Renal pelvis (tissue), 4 donors: ENCODE data around the gene DNAAF3. TPM values are rescaled to one million over a fixed set of nuclear protein-coding genes. Genes with fewer than 3 reads are reported as not detected.
"Not testable (repeated sequence)": the region's sequence is repeated elsewhere in the genome, so short reads cannot be mapped to it uniquely, and the experiment has no call there.

Experiments used
- DNase-seq: peaks from one replicate; pipeline ENCODE4 v3.0.0-alpha.2; 2013
- polyA plus RNA-seq, 3 donors: library from polyadenylated mRNA; unstranded; fragments of 120-200 nt; gene quantifications; one replicate each; pipeline ENCODE4 v1.2.1, GENCODE V29; 2013; ENCODE audit not compliant: insufficient read length in 3 of 3

The DNAAF3 gene
- polyA plus RNA-seq, 3 donors = 6.7 to 11.7 (median 9.2) TPM

DNA sequence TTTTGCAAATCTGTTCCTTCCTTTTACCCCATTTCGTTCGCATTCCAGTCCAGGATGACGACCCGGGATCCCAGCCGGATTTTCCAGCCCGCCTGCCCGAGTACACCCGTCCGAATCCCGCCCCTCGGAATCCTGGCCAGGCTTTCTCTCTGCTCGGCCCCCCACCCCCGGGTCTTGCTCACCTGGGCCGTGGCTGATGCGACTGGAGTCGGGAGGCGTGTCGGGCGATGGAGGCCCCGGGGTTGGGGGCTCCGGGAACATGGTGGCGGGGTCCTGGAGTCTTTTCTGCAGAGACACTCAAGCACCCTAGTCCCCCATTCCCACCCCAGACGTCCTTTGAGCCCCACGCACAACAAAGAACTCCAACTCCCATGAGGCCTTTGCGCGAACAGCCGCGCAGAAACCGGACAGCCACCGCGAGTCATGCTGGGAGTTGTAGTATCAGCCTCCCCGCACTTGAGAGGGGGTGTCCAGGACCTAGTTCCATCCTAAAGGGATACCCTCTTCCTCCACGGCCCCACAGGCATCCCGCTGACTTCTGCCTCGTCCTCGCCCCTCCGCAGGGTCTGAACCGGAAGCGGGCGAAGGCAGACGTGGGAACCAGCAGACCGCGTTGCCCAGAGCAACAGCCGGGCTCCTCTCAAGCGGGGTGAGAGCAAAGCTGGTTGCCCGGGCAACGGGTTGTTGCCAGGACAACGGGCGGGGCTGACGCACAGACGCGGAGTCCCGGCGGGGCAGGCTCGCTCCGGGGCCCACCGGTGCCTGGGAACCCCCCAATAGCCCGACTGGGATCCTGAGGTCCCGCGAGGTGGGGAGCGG is 12.6 kb upstream of the DNAAF3 start:
- peak; percentile 79 for DNase-seq

DNA sequence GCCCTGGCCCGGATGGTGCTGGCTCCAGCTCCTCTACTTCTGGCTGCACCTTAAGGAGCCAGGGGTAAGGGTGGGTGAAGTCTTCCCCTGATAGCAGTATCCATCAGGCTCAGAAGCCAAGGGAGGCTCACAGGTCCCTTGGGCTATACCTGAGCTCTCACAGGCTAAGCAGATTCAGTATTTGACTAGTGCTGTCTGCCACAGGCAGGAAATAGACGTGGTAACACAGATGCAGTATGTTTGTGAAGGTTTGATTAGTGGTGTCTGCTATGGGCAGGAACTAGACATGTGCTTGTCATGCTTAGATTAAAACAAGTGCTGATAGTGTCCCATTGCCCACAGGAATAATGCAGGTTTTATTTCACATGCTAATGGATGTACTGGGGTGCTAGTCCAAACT is 9.7 kb upstream of the DNAAF3 start:
- no peak for DNase-seq

DNA sequence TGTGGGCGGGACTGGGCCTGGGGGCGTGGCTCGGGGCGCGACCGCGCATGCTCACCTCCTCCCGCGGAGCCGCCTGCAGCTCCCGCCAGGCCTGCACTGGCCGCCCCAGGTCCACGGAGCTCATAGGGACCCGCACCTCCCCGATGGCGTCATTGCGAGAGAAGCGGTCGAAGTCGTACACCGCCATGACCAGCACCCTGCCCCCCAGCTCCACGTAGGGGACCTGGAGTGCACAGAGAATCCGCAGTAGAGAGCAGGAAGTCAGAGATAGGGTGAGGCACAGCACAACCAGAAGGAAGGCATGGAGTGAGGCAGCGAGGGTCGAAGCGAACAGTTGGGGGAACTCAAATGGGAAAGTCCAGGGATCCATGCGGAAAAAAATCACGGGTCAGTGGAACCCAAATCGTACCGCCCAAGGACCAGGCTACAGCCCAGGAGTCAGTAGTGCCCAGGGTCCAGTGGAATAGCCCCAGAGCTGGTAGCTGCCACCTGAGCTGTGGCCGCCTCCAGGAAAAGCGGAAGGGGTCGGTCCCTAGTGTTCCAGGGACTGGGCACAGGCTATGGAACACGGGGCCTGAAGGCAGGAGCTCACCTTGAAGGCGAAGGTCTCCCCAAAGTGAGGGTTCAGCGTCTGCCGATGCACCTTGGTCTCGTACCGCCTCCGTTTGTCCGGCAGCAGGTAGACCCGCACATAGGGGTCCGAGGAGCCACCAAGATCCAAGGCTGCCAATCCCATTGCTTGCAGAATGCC is 8.9 kb upstream of the DNAAF3 start:
- no peak for DNase-seq

DNA sequence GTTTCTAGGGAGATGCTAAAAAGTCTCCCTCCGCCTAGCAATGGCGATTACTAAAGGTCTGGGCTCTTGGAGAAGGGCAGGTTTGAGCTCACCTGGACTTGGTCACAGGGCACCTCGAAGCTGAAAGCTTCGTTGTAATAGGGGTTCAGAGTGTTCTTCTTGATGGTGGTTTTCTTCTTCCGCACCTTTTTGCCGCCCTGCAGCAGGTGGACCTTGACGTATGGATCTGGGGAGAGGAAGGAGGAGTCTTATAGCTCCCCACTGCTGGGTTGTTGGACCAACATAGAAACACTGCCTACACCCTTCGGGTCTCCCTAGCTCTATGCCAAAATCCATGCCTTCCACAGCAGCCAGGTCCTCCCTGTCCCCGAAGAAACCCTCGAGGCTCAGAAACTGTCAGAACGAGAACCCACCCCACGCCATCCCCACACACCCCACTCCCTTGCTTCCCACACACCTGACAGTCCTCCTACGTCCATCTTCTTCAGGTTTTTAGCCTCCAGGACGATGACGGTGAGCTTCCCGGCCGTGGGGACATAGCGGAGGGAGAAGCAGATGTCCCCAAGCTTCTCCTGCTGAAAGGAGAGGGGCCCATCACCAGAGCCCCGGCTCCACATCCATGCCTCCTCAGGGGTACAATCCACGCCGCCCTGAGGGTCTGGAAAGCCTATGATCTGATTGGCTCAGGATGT is 8.2 kb upstream of the DNAAF3 start:
- no peak for DNase-seq

DNA sequence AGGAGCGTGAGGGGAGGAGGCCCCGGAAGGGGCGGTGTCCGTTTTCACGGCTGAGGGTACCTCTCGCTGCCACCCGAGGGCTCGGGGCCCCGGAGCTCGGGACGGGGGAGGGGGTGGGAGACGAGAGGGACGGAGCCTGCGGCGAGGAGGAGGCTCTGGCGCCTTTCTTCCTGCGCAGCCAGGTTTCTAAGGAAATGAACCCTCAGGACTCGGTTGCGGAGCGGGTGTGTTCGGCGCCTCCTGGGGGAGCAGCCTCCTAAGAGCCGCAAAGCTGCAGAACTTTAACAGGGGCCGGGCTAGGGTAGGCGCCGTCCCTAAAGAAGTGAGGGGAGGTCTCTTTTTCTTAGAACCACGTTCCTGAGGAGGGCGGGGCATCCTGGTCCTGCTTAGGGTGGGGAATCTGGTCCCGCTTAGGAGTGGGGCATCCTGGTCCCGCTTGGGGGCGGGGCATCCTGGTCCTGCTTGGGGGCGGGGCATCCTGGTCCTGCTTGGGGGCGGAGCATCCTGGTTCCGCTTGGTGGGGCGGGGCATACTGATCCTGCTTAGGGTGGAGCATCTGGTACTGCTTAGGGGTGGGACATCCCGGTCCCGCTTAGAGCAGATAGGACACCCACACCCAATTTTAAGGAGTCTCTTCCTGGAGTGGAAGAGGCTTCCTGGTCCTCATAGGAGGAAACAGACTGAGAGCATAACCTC is 7.4 kb upstream of the DNAAF3 start:
- DNase-seq = no peak

DNA sequence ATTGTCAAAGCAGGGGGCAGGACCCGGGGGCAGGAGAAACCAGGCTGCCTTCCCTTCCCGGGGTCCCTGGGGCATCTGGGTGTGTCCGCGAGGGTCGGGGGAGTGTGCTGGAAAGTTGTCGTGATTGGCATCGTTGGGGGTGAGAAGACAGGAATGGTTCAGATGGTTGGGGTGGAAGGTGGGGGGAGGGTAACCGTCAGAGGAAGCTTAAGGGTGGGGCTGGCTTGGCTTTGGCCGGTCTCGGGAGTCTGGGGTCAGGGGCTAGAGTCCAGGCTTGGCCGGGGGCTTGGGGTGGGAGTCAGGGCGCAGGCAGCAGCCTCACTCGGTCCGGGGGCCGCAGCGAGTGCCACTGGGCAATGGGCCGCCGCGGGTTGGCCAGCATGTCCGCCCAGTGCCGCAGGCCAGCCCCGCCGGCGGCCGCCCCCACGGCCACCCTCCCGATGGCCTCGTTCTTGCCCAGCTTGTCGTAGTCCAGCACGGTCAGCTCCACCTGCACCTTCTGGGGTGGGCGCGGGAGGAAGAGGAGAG is 6.8 kb upstream of the DNAAF3 start:
- no peak for DNase-seq

DNA sequence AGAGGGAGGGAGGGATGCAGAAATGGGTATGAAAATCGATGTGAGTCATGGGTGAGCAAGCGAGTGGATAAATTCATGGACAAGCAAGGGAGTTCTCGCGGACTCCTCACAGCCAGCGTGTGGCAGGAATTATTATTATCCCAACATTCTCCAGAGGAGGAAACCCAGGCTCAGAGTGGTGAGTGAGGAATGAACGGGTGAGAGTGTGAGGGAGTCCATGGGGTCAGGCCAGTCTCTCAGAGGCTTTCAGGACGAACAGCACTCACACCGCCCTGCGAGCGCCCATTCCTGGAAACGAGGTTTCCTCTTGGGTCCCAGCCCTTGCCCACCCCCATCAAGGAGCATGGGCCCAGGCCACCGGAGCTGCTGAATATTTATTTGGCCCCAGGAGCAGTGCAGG is 6.3 kb upstream of the DNAAF3 start:
- no peak for DNase-seq

DNA sequence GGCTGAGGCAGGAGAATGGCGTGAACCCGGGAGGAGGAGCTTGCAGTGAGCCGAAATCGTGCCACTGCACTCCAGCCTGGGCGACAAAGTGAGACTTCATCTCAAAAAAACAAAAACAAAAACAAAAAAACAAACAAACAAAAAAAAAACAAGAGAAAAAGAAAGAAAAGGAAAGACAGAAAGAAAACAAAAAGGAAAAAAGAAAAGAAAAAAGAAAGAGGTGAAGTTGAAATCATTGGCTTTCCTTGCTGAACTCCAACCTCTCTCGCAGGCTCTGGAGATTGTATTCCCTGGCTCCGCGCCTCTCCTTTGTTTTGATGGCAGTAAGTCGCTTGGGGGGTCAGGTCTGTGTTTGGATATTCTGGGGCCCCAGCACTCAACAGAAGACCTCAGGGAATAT is 5.9 kb upstream of the DNAAF3 start:
- not testable (repeated sequence) for DNase-seq

DNA sequence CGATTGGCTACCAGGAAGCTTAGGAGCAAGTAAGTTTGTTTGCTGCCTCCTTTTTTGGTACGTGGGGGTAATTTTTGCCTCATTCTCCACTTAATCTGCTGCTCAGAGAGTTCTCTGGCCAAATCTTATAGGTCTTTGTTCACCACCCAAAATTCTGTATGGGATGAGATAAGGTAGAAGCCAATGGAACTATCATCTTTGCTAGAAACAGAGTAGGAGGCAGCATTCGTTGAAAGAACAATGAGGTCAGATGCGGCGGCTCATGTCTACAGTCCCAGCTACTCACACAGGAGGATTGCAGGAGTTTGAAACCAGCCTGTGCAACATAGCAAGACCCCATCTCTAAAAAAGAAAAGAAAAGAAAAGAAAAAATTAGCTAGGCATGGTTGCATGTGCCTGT is 5.0 kb upstream of the DNAAF3 start:
- no peak for DNase-seq

DNA sequence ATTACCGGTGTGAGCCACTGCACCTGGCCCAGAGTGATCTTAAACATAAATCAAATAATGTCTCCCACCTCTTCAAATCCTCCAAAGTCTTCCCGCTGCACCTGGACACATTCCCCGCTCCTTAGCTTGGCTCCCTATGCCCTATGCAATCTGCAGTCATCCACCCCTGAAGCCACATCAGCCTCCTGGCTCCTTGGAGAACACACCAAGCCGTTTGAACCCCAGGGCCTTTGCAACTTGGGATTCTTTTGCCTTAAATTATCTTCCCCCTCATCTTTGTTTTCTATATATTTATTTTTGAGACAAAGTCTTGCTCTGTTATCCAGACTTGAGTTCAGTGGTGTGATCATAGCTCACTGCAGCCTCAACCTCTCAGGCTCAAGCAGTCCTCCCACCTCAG is 2.7 kb upstream of the DNAAF3 start:
- DNase-seq = no peak

DNA sequence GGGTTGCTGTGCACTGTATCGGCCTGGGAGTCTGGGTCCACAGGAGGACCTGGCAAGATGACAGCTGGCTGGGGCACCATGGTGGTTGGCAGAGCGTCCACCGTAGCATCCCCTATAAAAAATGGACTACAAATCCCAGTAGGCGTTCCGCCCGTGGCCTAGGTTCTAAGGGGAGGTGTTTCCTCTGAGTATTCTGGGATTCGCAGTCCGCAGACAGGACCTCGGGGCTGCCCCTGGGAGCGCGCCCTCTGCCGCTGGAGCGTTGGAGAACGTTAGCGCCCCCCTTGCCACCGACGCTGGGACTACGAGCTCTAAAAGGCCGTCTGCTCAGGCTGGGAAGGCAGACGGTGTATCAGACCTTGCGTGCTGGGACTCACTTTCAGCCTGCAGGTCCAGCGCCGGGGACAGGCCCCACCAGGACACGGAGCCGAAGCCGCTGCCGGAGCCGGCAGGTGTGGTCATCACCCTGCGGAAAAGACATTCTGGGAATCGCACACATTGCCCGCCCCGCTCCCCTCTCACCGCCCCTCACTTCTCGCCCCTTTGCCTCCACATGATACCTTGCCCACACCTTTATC is 372 bp downstream of the DNAAF3 start:
- no peak for DNase-seq

DNA sequence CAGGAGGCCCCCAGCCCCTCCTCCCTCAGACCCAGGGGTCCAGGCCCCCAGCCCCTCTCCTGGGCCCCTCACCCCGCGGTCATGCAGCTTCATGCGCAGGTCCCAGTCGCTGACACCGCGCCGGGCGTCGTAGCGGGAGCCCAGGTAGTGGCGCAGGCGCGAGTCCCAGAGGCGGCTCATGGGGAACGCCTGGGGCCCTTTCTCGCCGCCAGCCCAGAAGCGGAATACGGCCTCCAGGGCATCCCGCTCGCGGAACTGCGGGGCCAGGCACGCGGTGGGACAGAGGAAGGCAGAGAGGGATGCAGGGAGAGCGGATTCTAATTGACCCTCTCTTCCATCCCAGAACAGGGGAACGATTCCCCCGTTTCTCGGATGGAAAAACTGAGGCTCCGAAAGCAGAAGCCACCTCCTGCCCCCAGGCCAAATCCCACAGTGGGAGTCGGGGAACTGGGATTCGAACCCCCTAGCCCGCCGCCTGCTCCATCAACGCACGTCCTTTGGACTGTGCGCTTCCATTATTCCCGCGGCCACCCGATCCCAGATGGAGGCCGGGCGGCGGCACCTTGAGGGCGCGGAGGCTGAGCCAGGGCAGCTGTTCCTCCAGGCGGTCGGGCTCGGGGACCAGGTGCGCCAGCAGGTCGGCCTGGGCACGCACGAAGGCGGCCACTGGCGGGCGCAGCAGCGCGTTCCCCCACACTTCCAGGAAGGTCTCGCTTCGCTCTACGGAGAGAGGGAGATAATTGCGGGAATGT is 4.7 kb downstream of the DNAAF3 start:
- DNase-seq = no peak

DNA sequence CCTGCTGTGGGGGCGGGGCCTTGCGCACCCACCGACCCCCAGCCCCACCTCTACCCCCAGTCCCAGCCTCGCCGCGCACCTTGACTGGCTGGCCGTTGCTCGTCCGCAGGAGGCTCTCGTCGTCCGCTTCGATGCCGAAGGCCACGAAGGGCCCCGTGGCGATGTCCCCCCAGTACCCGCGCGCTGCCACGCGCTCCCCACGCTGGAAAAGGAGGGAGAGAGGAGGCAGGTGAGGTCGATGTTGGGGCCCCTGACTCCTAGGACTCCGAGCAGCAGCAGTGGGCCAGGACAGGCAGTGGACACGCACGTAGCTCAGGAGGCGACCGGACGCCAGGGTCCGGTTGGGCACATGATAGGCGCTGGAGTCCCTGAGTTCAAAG is 5.4 kb downstream of the DNAAF3 start:
- no peak for DNase-seq

DNA sequence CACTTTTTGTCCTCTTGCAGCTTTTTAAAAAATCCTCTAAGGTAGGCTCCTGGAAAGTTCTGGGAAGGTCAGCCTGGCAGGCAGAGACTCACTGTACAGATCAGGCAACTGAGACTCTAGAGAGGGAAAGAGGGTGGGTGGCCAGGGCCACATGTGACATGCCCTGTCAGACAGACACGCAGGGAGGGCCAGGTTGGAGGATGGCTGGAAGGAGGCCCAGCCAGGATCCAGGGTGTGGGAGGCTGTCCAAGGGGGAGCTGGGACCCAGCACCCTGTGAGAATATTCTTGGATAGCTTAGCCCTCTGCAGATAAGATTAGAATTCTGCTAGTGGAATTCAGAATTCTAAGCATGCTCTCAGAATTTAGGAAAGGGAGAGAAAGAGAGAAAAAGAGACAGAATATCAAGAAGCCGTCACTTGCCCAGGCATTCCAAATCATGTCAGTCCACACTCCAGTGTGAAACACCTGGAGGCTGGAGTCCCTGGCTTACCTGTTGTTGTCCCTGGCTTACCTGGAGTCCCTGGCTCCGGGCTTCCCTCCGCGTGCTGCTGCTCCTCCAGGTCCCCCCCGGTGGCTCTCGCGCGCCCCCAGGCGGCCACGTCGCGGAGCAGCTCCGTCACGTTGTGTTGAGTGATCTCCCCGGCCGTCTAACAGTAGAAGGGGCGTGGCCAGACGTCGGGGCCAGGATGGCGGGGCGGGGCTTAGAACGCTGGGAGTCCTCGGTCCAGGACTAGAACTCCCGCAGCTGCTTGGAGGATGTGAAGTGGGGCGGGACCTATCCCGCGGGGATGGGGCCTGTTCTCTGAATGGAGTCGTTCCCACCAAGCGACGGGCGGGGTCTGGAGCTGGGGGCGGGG is 6.1 kb downstream of the DNAAF3 start:
- DNase-seq = peak; percentile 77

DNA sequence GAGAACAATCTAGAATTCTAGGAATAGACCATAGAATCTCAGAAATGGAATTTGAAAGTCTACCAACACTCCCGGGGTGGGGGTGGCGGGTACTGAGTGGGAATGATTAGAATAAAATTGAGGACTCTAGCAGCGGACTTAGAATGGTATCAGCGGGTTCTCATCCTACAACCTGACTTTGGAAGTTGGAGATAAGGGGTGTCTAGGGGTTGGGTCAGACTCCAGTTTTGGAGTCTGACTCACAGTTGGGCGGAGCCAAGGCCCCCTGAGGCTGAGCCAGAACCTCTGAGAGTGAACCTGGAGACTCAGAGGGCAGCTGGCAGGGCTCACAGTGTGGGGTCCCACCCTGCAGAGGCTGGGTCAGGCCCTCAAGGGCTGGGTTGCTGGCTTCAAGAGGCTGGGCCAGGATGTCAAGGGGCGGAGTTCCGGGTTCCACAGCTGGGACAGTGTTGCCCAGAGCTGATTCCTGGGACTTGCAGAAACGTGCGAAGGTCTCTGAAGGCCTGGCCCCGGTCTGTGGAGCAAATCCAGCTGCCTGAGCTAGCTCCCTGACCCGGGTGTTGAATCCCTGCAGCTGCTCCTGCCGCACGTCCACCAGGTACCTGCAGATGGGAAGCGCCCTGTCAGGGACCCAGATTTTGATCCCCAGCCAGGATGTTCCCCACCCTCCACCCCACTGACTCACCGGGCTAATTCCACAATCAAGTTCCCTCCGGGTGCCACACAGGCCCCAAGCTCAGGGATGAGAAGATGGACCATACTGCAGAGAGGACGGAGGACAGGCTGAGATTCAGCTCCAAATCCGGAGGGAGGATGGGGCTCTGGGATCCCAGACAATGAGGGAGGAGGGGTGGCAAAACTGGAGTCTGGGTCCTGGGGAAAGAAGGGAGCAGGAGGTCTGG is 7.3 kb downstream of the DNAAF3 start:
- no peak for DNase-seq

DNA sequence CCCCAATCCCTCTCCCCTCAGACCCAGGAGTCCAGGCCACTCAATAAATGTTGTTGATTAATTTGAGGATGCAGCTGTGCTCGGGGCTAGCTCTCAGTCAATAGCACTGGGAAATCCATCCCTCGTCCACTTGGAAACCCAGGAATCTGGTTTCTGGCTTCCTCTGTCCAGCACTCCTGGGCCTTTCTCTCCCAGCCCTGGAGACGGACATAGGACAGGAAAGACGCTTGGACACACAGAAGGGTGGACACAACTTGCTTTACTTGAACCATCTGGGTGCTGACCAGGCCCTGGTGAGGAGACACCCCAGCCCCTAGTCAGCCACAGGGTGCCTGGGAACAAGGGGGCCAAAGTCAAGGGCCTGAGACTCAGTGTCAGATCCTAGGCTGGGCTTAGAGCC is 8.0 kb downstream of the DNAAF3 start:
- DNase-seq = no peak

DNA sequence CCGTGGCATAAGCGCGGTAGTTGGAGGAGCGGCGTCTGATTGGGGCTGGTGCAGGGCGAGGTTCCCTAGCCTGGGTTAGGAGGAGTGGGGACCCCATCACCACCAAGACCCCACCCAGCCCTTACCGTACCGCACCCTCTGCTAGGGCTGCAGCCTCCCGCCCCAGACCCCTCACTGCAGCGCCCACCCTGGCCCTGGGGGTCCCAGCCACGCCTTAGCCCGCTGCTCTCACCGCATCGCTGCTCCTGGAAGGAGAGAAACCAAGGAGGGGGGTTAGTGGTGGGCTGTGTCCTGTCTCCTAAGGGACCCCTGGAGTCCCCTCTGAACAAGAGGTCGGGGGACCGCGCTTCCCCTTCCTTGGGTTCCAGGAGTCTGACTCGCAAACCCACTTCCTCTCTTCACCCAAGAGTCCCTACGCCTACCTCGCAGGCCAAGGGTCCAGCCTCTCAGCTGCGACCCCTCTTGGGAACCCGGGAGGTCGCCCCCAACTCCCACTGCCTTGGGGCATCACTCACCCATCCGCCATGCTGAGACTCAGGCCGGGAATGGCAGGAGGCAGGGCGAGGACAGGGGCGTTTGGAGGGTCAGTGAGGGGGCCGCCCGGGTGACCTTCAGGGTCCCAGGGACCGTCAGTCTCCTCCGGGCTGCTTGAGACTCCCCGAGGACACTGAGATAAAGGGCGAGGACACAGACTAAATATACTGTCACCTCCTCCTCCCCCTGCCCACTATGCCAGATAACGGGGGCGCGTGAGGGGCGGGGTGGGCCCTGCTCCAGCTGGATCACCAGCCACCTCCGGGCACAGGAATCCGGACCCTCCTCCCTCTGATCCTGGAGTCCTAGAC is 9.1 kb downstream of the DNAAF3 start, which contains the start of gene TNNI3:
Gene TNNI3 (minus strand): TSS at position 669 of the 845 bp plus-strand sequence. CDS start 143 bp downstream, at position 526.
- no peak for DNase-seq
